ENCODE measurements around the gene SPHK2.

The SPHK2 gene

GRCh38 chr19:48606463-48607358 is 12.6 kb upstream of the SPHK2 start, which contains the start of gene SPACA4:
SPACA4 (plus strand) TSS chr19:48606742; CDS start chr19:48606979, 237 bp downstream.
- no peak for DNase-seq

- no peak for DNase-seq
These were observed 11.9 kb upstream of the SPHK2 start for GRCh38 chr19:48607359-48607755.

GRCh38 chr19:48608798-48609263 is 10.5 kb upstream of the SPHK2 start:
- DNase-seq = peak in 1 of 2 experiments; percentile 32

GRCh38 chr19:48609571-48610108 is 9.7 kb upstream of the SPHK2 start:
- DNase-seq = no peak

- DNase-seq = no peak
These were observed 7.4 kb upstream of the SPHK2 start for GRCh38 chr19:48611872-48612271.

- no peak for DNase-seq
These were observed 6.1 kb upstream of the SPHK2 start for GRCh38 chr19:48613024-48613851.

GRCh38 chr19:48613852-48614435 is 5.4 kb upstream of the SPHK2 start:
- no peak for DNase-seq

GRCh38 chr19:48614436-48615230 is 4.7 kb upstream of the SPHK2 start, which contains the start of gene FAM83E:
FAM83E (minus strand) TSS chr19:48615076; CDS start chr19:48613372, 1,704 bp downstream.
- no peak for DNase-seq

- DNase-seq = no peak
These were observed 3.9 kb upstream of the SPHK2 start for GRCh38 chr19:48615231-48616040.

- DNase-seq = no peak
These were observed 3.3 kb upstream of the SPHK2 start for GRCh38 chr19:48616041-48616436.

- DNase-seq = no peak
These were observed 2.7 kb upstream of the SPHK2 start for GRCh38 chr19:48616491-48617056.

- no peak for DNase-seq
These were observed 2.0 kb upstream of the SPHK2 start for GRCh38 chr19:48617146-48617937.

- no peak for DNase-seq
These were observed 909 bp upstream of the SPHK2 start for GRCh38 chr19:48618278-48618915.

- DNase-seq = no peak
These were observed 633 bp downstream of the SPHK2 start for GRCh38 chr19:48619692-48620585.

- DNase-seq = no peak
These were observed 4.3 kb downstream of the SPHK2 start for GRCh38 chr19:48623556-48624066.

GRCh38 chr19:48624067-48624594 is 4.8 kb downstream of the SPHK2 start:
- peak; percentile 96 to 98 for DNase-seq

All from stimulated activated CD4-positive, alpha-beta T cell treated with anti-CD3 and anti-CD28 coated beads, Interleukin-4, amount 100 ng/mL, for 4 hours (primary cell).